SH-SY5Y (cell line): ENCODE measurements around the gene LCP2.

Experiments used
- GATA2 ChIP-seq: IDR thresholded peaks from 2 replicates; pipeline ENCODE4 v1.6.1; 2011; ENCODE audit warnings: mild to moderate bottlenecking, low read depth, low read length
- GATA3 ChIP-seq: IDR thresholded peaks from 2 replicates; pipeline ENCODE4 v1.6.1; 2011; ENCODE audit warnings: low read depth, mild to moderate bottlenecking, low read length, moderate library complexity

- TF ChIP-seq GATA3, result no peak
- TF ChIP-seq GATA2, result no peak
These were observed 44.7 kb upstream of the LCP2 start for GRCh38 chr5:170342153-170342725.
